Measurements from ENCODE around the gene PDCL3. TPM values are rescaled to one million over a fixed set of nuclear protein-coding genes. Genes with fewer than 3 reads are reported as not detected.

Gene PDCL3
- total RNA-seq, 1 donor from 2014 or later, result 36.7 TPM

GRCh38 chr2:100610381-100610831 lies 47.6 kb downstream of the PDCL3 start:
- intact Hi-C loops (cut with micrococcal nuclease), result loop anchor here (1.0 kb wide), 3 partner anchors 34 to 375 kb away; no protein-coding TSS in a partner anchor

- intact Hi-C loops (cut with micrococcal nuclease), result loop anchor here (2.0 kb wide), 1 partner anchor 207 kb away; no protein-coding TSS in a partner anchor
Measured at GRCh38 chr2:100611079-100612029, 48.6 kb downstream of the PDCL3 start.

- intact Hi-C loops (cut with micrococcal nuclease), result loop anchor here (2.0 kb wide), 1 partner anchor 206 kb away; no protein-coding TSS in a partner anchor
Measured at GRCh38 chr2:100612388-100613000, 49.7 kb downstream of the PDCL3 start.

- intact Hi-C loops (cut with micrococcal nuclease), result loop anchor here (2.0 kb wide), 1 partner anchor 205 kb away; no protein-coding TSS in a partner anchor
Measured at GRCh38 chr2:100613719-100614118, 50.9 kb downstream of the PDCL3 start.

GRCh38 chr2:100614455-100615000 lies 51.7 kb downstream of the PDCL3 start:
- intact Hi-C loops (cut with micrococcal nuclease), result no loop called here

- intact Hi-C loops (cut with micrococcal nuclease), result no loop called here
Measured at GRCh38 chr2:100615471-100615870, 52.7 kb downstream of the PDCL3 start.

GRCh38 chr2:100615886-100616285 lies 53.1 kb downstream of the PDCL3 start:
- intact Hi-C loops (cut with micrococcal nuclease), result no loop called here

- intact Hi-C loops (cut with micrococcal nuclease), result no loop called here
Measured at GRCh38 chr2:100616841-100617390, 54.1 kb downstream of the PDCL3 start.

GRCh38 chr2:100619951-100620350 lies 57.2 kb downstream of the PDCL3 start:
- intact Hi-C loops (cut with micrococcal nuclease), result no loop called here

- intact Hi-C loops (cut with micrococcal nuclease), result no loop called here
Measured at GRCh38 chr2:100620481-100620880, 57.7 kb downstream of the PDCL3 start.

- intact Hi-C loops (cut with micrococcal nuclease), result no loop called here
Measured at GRCh38 chr2:100621371-100621951, 58.7 kb downstream of the PDCL3 start.

GRCh38 chr2:100623033-100623715 lies 60.4 kb downstream of the PDCL3 start:
- intact Hi-C loops (cut with micrococcal nuclease), result no loop called here

- intact Hi-C loops (cut with micrococcal nuclease), result no loop called here
Measured at GRCh38 chr2:100623930-100624329, 61.1 kb downstream of the PDCL3 start.

GRCh38 chr2:100624536-100624935 lies 61.7 kb downstream of the PDCL3 start:
- intact Hi-C loops (cut with micrococcal nuclease), result no loop called here

GRCh38 chr2:100625717-100626116 lies 62.9 kb downstream of the PDCL3 start:
- intact Hi-C loops (cut with micrococcal nuclease), result no loop called here

Other genes starting within 250 kb of the PDCL3 start
- 0.16 and 0.27 TPM in 2 replicates for gene LONRF2, start 240.5 kb upstream of the PDCL3 start, total RNA-seq
- 4.5 and 4.7 TPM in 2 replicates for gene CHST10, start 145.3 kb upstream of the PDCL3 start, total RNA-seq
- not detected in 2 replicates for gene NMS, start 92.5 kb upstream of the PDCL3 start, total RNA-seq

Measured in T-helper 2 cell treated with Interferon-gamma antibody and Interleukin-4, amounts not matched to agents 100 ng/mL and 5 ng/mL, for 36 hours (primary cell).